HFFc6 (cell line): ENCODE measurements around the gene GIMAP5. TPM values are rescaled to one million over a fixed set of nuclear protein-coding genes. Genes with fewer than 3 reads are reported as not detected.

ENCODE experiments used
- DNase-seq: peaks from one replicate; pipeline ENCODE4 v3.0.0-alpha.2; 2018
- H3K27ac Mint-ChIP-seq: 2 replicates; pipeline ENCODE4 v1.8.0; 2020; ENCODE audit warnings: mild to moderate bottlenecking, mixed read lengths
- H3K27me3 Mint-ChIP-seq: 2 replicates; pipeline ENCODE4 v1.8.0; 2021; ENCODE audit warnings: mild to moderate bottlenecking, moderate library complexity, mixed read lengths; ENCODE audit not compliant: insufficient read depth
- H3K36me3 Mint-ChIP-seq: 2 replicates; pipeline ENCODE4 v1.8.0; 2021; ENCODE audit warnings: low read depth, mixed read lengths
- H3K4me1 Mint-ChIP-seq: 2 replicates; pipeline ENCODE4 v1.8.0; 2020; ENCODE audit warnings: low read depth, mixed read lengths
- H3K4me3 Mint-ChIP-seq: 2 replicates; pipeline ENCODE4 v1.8.0; 2020; ENCODE audit warnings: mild to moderate bottlenecking, moderate library complexity, mixed read lengths
- H3K9me3 Mint-ChIP-seq: 2 replicates; pipeline ENCODE4 v1.8.0; 2020; ENCODE audit warnings: mild to moderate bottlenecking, mixed read lengths
- total RNA-seq, 6 experiments: library from RNA; stranded (reverse); fragmentation: NEBNext Ultra II Directional; extraction: Animal tissue kit (Norgen Biotek cat#: 25700); gene quantifications; 2 replicates in 1 of 6; 3 replicates in 5 of 6; pipeline ENCODE4 v1.2.3, GENCODE V29; 2021
- TF ChIP-seq, protein P1 (sequence below): fragments of 200-600 bp; sonication (generic); IDR thresholded peaks from 2 replicates; pipeline ENCODE4 v1.5.0; 2021; ENCODE audit warnings: antibody characterized with exemption, mild to moderate bottlenecking

The GIMAP5 gene
- total RNA-seq, 6 experiments from 2014 or later = not detected

DNA sequence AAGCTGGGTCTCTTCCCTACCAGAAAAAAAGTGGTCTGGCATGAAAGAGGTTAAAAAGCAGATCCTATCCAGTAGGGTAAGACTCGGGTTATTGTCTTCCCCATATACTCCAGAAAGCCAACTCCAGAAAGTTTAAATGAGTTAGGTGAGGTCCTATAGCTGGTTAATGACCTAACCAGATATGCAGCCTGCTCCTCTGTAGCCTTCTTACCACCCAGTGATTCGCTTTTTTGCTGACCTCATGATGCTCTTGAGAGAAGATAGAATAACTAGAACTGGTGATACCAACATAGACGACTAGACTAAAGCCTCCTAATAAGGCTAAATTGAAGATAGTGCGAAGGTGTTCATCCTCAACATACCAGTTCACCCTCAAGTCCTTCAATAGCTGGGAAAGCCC lies 21.5 kb upstream of the GIMAP5 start:
- H3K27me3 Mint-ChIP-seq = no peaks in the 10 kb centered on the region
- no peaks in the 10 kb centered on the region for H3K36me3 Mint-ChIP-seq
- no peak for DNase-seq
- H3K4me1 Mint-ChIP-seq = no peaks in the 10 kb centered on the region
- no peak overlapping the region for H3K27ac Mint-ChIP-seq
- TF ChIP-seq, protein P1, sequence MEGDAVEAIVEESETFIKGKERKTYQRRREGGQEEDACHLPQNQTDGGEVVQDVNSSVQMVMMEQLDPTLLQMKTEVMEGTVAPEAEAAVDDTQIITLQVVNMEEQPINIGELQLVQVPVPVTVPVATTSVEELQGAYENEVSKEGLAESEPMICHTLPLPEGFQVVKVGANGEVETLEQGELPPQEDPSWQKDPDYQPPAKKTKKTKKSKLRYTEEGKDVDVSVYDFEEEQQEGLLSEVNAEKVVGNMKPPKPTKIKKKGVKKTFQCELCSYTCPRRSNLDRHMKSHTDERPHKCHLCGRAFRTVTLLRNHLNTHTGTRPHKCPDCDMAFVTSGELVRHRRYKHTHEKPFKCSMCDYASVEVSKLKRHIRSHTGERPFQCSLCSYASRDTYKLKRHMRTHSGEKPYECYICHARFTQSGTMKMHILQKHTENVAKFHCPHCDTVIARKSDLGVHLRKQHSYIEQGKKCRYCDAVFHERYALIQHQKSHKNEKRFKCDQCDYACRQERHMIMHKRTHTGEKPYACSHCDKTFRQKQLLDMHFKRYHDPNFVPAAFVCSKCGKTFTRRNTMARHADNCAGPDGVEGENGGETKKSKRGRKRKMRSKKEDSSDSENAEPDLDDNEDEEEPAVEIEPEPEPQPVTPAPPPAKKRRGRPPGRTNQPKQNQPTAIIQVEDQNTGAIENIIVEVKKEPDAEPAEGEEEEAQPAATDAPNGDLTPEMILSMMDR = no peak
- H3K4me3 Mint-ChIP-seq = no peak overlapping the region
- peaks cover 38% of the 10 kb centered on the region for H3K9me3 Mint-ChIP-seq

DNA sequence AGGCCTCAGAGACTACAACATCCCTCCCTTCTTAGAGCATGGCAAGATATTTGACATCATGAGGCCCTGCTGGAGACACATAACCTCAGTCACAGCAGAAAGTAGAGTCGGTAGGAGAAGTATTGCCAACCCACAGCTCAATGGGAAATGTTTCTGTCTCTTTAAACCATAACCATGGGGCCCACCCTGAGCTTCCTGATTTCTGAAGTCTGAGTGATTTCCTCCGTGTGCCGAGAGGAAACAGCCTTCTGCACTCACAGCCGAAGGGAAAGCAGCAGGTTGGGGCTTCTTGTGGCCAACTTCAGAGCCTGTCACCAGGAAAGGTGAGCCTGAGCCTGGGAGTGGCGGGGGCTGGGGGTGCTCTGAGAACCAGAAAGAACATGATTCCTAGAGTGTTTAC lies 20.9 kb upstream of the GIMAP5 start, which contains the start of gene GIMAP1:
GIMAP1 (plus strand) TSS at position 246 of the 400 bp plus-strand sequence. CDS start 2,435 bp downstream, outside the sequence.
- Mint-ChIP-seq H3K27ac (no peak within 1 kb of the TSS), H3K4me3 (no peak within 1 kb of the TSS), H3K9me3 (peaks cover 44% of the 10 kb centered on the region), H3K36me3 (no peaks in the 10 kb centered on the region), H3K4me1 (no peaks in the 10 kb centered on the region), H3K27me3 (no peaks in the 10 kb centered on the region)
- no peak for DNase-seq
- TF ChIP-seq, protein P1 = no peak

DNA sequence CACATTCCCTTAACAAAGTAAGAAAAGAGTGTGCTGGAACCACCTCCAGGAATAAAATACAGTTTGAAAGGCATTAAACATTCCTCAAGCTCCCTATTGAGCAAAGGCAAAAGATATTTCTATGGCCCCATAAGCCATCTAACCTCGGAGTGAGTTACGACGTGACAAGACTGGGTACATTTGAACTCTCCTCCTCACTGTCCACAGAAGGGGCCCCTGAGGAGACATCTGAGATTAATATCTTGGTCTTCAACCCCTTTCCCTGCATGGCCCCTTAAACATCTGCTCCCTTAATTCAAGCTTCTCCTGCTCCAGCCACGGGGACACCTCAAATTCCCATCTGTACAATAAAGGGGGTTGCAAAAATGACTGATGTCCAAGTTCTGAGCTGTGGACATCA lies 20.3 kb upstream of the GIMAP5 start:
- peaks cover 44% of the 10 kb centered on the region for H3K9me3 Mint-ChIP-seq
- H3K27me3 Mint-ChIP-seq = no peaks in the 10 kb centered on the region
- H3K27ac Mint-ChIP-seq = no peak overlapping the region
- H3K36me3 Mint-ChIP-seq = no peaks in the 10 kb centered on the region
- no peak overlapping the region for H3K4me3 Mint-ChIP-seq
- no peaks in the 10 kb centered on the region for H3K4me1 Mint-ChIP-seq
- no peak for DNase-seq
- TF ChIP-seq, protein P1 = no peak

DNA sequence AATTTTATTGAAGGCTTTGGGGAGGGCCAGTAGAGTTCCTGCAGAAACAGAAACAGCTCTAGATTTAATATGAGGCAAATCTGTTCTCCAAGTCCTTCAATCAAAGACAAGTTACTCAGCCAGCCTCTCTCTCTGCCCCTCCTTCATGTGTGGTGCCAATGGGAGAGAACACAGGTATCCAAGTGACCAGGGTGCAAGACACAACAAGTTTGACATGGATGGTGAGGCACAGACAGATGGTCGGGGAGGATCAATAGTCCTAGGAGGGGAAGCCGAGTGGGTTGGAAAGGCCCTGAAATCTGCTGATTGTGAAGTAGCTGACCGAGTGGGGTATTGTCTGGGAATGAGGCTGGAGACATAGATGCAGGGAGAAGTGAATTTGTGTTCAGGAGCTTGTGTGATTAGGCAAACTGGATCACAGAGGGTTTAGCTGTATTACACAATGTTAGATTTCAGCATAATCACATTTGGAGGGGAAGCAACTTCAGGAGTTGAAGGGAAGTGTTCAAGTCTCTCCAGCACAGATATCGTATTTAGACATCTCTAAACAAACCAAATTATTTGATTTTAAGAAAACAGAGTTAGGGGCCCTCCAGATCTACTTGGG lies 19.3 kb upstream of the GIMAP5 start:
- TF ChIP-seq, protein P1 = no peak
- Mint-ChIP-seq H3K27ac (no peak overlapping the region), H3K36me3 (no peaks in the 10 kb centered on the region), H3K9me3 (peaks cover 40% of the 10 kb centered on the region), H3K27me3 (no peaks in the 10 kb centered on the region), H3K4me1 (no peaks in the 10 kb centered on the region), H3K4me3 (no peak overlapping the region)
- no peak for DNase-seq

DNA sequence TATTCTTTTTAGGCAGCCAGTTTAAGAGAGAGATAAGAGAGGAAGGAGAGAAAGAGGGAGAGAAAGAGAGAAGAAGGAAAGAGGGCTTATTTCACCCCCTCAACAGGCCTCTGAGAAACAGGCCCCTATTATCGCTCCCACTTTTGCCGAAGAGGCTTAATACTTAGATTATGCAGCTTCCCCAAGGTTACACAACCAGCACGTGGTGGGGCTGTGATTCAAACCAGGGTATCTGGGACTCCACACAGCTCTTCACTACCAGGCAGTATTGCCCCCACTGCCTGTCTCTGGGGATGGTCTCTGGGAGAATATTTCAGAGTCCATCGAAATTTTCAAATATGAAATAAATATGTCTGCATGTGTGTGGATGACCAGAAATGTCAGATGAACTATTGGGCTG lies 17.8 kb upstream of the GIMAP5 start:
- no peaks in the 10 kb centered on the region for H3K36me3 Mint-ChIP-seq
- DNase-seq = no peak
- H3K27me3 Mint-ChIP-seq = no peaks in the 10 kb centered on the region
- peaks cover 45% of the 10 kb centered on the region for H3K9me3 Mint-ChIP-seq
- TF ChIP-seq, protein P1 = no peak
- H3K4me3 Mint-ChIP-seq = no peak overlapping the region
- H3K27ac Mint-ChIP-seq = no peak overlapping the region
- no peaks in the 10 kb centered on the region for H3K4me1 Mint-ChIP-seq
